AG10803 (cell line): ENCODE data around the gene TMEM201.

Source experiments
- DNase-seq: peaks from one replicate; pipeline ENCODE4 v3.0.0; 2010; ENCODE audit warnings: low read depth
- H3K4me3 ChIP-seq: 2 replicates; pipeline ENCODE4 v1.5.1; 2011; ENCODE audit warnings: mild to moderate bottlenecking, low read length, control low read depth
- CTCF ChIP-seq: conservative IDR thresholded peaks from 2 replicates; pipeline ENCODE4 v1.5.1; 2011; ENCODE audit warnings: mild to moderate bottlenecking, low read length, control low read depth, inconsistent platforms

Gene TMEM201

DNA sequence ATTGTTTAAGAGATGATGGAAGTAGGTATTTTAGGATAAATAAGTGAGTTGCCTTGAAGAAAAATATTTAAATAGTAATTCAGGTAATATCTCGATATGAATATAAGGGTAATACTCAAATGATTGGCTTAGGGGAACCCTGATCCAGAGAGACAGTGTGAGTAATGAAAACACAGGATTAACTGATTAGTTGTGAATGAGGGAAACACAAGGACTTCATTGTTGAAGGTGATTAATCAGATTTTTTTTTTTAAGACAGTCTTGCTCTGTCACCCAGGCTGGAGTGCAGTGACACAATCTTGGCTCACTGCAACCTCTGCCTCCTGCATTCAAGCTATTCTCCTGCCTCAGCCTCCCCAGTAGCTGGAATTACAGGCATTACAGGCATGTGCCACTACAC, 36.7 kb upstream of the TMEM201 start:
- no peak overlapping the region for H3K4me3 ChIP-seq
- no peak for DNase-seq
- no peak for TF ChIP-seq CTCF

GRCh38 chr1:9553736-9554144, 35.0 kb upstream of the TMEM201 start:
- no peak for DNase-seq
- H3K4me3 ChIP-seq, result no peak overlapping the region
- no peak for TF ChIP-seq CTCF

DNA sequence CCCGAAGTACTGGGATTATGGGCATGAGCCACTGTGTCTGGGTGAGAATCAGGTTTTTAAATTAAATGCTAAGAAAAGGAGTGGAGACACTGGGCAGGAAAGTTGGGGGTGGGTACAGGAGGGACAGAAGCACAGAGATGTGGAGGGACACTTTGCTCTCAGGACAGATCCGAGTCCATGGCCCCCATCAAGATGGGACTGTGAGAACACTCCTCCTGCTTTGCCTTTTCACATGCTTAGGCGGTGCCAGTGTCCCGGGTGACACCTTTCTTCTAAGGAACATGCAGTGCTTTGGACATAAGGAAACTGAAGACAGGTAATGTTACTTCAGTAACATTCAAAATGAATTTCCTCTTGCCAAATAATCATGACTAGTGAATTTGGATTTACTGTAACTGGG, 32.8 kb upstream of the TMEM201 start:
- H3K4me3 ChIP-seq, result no peak overlapping the region
- DNase-seq, result no peak
- TF ChIP-seq CTCF, result no peak

DNA sequence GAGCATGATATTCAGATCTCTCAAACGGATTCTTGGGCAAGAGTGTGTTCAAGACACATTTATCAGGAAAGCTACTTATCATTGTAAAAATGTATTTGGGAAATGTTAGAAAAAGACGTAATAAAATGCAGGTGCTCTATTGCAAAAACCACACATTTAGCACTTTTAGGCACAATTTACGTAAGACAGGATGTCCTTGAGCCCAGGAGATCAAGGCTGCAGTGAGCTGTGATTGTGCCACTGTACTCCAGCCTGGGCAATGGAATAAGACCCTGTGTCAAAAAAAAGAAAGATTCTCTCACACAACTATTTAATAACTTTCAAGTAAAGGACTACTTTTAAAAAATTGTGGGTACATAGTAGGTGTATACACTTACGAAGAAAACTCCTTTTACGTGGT, 31.1 kb upstream of the TMEM201 start:
- no peak overlapping the region for H3K4me3 ChIP-seq
- DNase-seq, result no peak
- no peak for TF ChIP-seq CTCF

- no peak overlapping the region for H3K4me3 ChIP-seq
- no peak for TF ChIP-seq CTCF
- DNase-seq, result no peak
Observed at GRCh38 chr1:9558271-9558945, 30.3 kb upstream of the TMEM201 start.

- H3K4me3 ChIP-seq, result no peak overlapping the region
- DNase-seq, result peak; percentile 20
Observed at GRCh38 chr1:9558946-9559545, 29.7 kb upstream of the TMEM201 start.

More at GRCh38 chr1:9558946-9559545, 29.7 kb upstream of the TMEM201 start:
- TF ChIP-seq CTCF, result no peak
